Prostate gland (tissue), 2 donors: ENCODE data around the gene KPNA4. TPM values are rescaled to one million over a fixed set of nuclear protein-coding genes. Genes with fewer than 3 reads are reported as not detected.
"Not testable (repeated sequence)": the region's sequence is repeated elsewhere in the genome, so short reads cannot be mapped to it uniquely, and the experiment has no call there.

Experiments
- DNase-seq: peaks from one replicate; pipeline ENCODE4 v3.0.0-alpha.2; 2019; ENCODE audit warnings: low spot score
- H3K27ac ChIP-seq, 2 donors: fragments of 200-600 bp; sonication (generic); 2 replicates each; pipeline ENCODE4 v1.5.1; 2017 to 2019
- H3K27me3 ChIP-seq: fragments of 200-600 bp; sonication (generic); replicated peaks from 2 replicates; pipeline ENCODE4 v1.5.1; 2019; ENCODE audit not compliant: insufficient read depth
- H3K36me3 ChIP-seq, 2 donors: fragments of 200-600 bp; sonication (generic); 1 replicate in 1 of 2; 2 replicates in 1 of 2; pipeline versions ENCODE4 v1.5.1 to v1.8.1; 2017 to 2019
- H3K4me1 ChIP-seq: fragments of 200-600 bp; sonication (generic); replicated peaks from 2 replicates; pipeline ENCODE4 v1.5.1; 2019
- H3K4me3 ChIP-seq, 2 donors: fragments of 200-600 bp; sonication (generic); 2 replicates each; pipeline ENCODE4 v1.5.1; 2017 to 2019
- H3K9me3 ChIP-seq: fragments of 200-600 bp; sonication (generic); 2 replicates; pipeline ENCODE4 v1.5.1; 2017
- POLR2A ChIP-seq: fragments of 450-650 bp; IDR thresholded peaks from one replicate; pipeline ENCODE4 v1.6.1; 2016; ENCODE audit warnings: antibody characterized with exemption, mild to moderate bottlenecking
- POLR2AphosphoS5 ChIP-seq: sonication (generic); formaldehyde crosslinking; IDR thresholded peaks from one replicate; pipeline ENCODE4 v1.6.1; 2017; ENCODE audit warnings: antibody characterized with exemption
- WGBS: methylation state at CpG from one replicate; pipeline ENCODE4 v1.1.5; 2018; 5-methylcytosine and 5-hydroxymethylcytosine counted together
- intact Hi-C: fragments of 100-400 bp; cut with DNase I; formaldehyde crosslinking; loops from one replicate; pipeline ENCODE4 v1.14.2; 2022
- total RNA-seq, 2 donors: library from RNA; depleted of rRNA; stranded (reverse); fragments of >200 nt; gene quantifications; one replicate each; pipeline ENCODE4 v1.1.0, GENCODE V29; 2016
- TF ChIP-seq, protein P1 (sequence below), 4 experiments: fragments of 200-600 bp in 2 of 4; fragments of 450-650 bp in 2 of 4; sonication (generic) in 2 of 4; IDR thresholded peaks; 1 replicate in 3 of 4; 2 replicates in 1 of 4; pipeline ENCODE4 v1.5.1; 2016 to 2019; ENCODE audit warnings: antibody characterized with exemption in 4 of 4, mild to moderate bottlenecking in 2 of 4, moderate library complexity in 2 of 4

Gene KPNA4
- total RNA-seq, 2 donors from 2014 or later: 19.5 to 29.2 TPM

DNA sequence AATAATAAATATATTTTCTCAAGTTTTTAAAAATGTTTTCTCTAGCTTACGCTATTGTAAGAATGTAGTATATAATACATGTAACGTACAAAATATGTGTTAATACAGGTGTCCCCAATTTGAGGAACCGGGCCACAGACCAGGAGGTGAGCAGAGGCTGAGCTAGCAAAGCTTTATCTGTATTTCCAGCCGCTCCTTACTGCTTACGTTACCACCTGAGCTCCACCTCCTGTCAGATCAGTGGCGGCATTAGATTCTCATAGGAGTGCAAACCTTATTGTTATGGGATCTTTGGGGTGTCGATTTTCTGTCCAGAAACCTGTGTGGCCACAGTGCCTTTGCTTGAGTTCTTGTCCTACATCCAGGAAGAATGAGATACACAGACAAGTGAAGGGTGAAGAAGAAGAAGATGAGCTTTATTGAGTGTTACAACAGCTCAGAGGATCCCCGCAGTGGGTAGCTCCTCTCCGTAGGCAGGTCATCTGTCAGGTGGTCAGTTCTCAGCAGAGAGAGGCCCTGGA is 105.9 kb downstream of the KPNA4 start:
- WGBS: 90% methylated on average over 9 of the region's 9 CpGs
- Histone ChIP-seq H3K27ac (no peak overlapping the region), H3K36me3 (no peaks in the 10 kb centered on the region), H3K4me1 (no peaks in the 10 kb centered on the region), H3K9me3 (no peaks in the 10 kb centered on the region), H3K27me3 (no peaks in the 10 kb centered on the region), H3K4me3 (no peak overlapping the region)
- TF ChIP-seq, protein P1, sequence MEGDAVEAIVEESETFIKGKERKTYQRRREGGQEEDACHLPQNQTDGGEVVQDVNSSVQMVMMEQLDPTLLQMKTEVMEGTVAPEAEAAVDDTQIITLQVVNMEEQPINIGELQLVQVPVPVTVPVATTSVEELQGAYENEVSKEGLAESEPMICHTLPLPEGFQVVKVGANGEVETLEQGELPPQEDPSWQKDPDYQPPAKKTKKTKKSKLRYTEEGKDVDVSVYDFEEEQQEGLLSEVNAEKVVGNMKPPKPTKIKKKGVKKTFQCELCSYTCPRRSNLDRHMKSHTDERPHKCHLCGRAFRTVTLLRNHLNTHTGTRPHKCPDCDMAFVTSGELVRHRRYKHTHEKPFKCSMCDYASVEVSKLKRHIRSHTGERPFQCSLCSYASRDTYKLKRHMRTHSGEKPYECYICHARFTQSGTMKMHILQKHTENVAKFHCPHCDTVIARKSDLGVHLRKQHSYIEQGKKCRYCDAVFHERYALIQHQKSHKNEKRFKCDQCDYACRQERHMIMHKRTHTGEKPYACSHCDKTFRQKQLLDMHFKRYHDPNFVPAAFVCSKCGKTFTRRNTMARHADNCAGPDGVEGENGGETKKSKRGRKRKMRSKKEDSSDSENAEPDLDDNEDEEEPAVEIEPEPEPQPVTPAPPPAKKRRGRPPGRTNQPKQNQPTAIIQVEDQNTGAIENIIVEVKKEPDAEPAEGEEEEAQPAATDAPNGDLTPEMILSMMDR (IDR thresholded peaks at IDR 0.05): no peak
- no peak for TF ChIP-seq POLR2AphosphoS5
- TF ChIP-seq POLR2A: no peak
- intact Hi-C loops: no loop called here
- no peak for DNase-seq

DNA sequence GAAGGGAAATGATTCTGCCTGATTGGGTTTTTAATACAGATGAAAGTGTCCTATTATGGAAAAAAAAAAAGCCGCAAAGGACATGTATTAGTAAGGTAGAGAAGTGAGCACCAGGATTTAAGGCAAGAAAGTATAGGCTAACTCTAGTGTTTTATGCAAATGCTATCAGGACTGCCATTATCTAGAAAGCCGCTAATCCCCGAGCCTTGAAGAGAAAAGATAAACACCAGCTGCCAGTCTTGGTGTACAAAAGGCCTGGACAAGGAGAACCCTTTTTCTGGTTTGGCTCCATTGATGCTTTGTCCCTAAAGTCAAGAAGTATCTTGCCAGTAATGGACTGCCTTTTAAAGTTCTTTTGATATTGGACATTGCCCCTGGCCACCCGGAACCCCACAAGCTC is 107.2 kb downstream of the KPNA4 start:
- no peaks in the 10 kb centered on the region for H3K4me1 ChIP-seq
- no peak overlapping the region for H3K4me3 ChIP-seq
- WGBS: 79% methylated on average over 4 of the region's 4 CpGs
- DNase-seq: no peak
- no peaks in the 10 kb centered on the region for H3K36me3 ChIP-seq
- H3K27me3 ChIP-seq: no peaks in the 10 kb centered on the region
- intact Hi-C loops: no loop called here
- no peaks in the 10 kb centered on the region for H3K9me3 ChIP-seq
- no peak overlapping the region for H3K27ac ChIP-seq
- TF ChIP-seq POLR2A (no peak), POLR2AphosphoS5 (no peak)
- TF ChIP-seq, protein P1 (IDR thresholded peaks at IDR 0.05): no peak

DNA sequence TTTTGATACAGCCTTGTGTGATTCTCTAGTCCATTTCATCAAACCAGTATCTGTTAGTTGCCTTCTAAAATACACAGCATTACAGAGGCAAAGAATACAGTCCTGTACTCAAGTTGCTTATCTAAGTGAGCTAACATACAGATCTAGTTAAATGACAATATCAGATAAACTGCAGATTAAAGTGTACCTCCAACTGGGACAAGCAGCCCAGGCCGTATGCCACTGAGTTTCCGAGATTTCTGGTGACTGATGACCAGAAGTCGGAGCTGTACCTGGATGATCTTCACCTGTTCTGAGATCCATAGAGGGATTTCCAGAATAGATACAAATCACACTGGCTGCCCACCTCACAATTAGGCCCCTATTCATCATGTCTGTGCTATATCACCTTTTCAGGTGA is 109.5 kb downstream of the KPNA4 start:
- WGBS: 68% methylated on average over 3 of the region's 3 CpGs
- no peak for DNase-seq
- intact Hi-C loops: no loop called here
- H3K9me3 ChIP-seq: no peaks in the 10 kb centered on the region
- no peaks in the 10 kb centered on the region for H3K36me3 ChIP-seq
- H3K27me3 ChIP-seq: no peaks in the 10 kb centered on the region
- no peak for TF ChIP-seq POLR2AphosphoS5
- TF ChIP-seq, protein P1 (IDR thresholded peaks at IDR 0.05): no peak
- TF ChIP-seq POLR2A: no peak
- no peak overlapping the region for H3K27ac ChIP-seq
- no peaks in the 10 kb centered on the region for H3K4me1 ChIP-seq
- H3K4me3 ChIP-seq: no peak overlapping the region

DNA sequence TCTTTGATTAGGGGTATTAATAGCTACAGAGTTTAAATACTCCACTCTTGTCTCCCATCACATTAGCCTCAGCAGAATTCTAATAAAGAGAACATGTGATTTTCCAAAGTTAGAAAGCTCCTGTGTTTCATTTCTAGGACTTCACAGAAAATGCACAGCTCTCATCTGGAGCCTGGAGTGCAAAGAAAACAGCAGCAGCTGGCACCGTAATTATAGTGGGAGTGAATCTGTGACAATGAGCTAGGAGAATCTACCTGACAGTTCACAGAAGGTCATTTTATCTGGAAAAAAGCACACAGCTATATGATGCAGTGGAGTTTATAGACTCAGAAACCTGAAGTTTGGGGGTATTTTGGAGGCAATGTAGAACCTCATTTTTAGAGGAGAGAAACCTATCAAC is 110.4 kb downstream of the KPNA4 start:
- H3K27ac ChIP-seq: no peak overlapping the region
- H3K4me1 ChIP-seq: no peaks in the 10 kb centered on the region
- intact Hi-C loops: no loop called here
- DNase-seq: no peak
- no peaks in the 10 kb centered on the region for H3K36me3 ChIP-seq
- H3K27me3 ChIP-seq: no peaks in the 10 kb centered on the region
- no peak overlapping the region for H3K4me3 ChIP-seq
- H3K9me3 ChIP-seq: no peaks in the 10 kb centered on the region
- TF ChIP-seq, protein P1 (IDR thresholded peaks at IDR 0.05): no peak
- TF ChIP-seq POLR2AphosphoS5 (no peak), POLR2A (no peak)
- WGBS: 59% methylated on average over 1 of the region's 1 CpG

DNA sequence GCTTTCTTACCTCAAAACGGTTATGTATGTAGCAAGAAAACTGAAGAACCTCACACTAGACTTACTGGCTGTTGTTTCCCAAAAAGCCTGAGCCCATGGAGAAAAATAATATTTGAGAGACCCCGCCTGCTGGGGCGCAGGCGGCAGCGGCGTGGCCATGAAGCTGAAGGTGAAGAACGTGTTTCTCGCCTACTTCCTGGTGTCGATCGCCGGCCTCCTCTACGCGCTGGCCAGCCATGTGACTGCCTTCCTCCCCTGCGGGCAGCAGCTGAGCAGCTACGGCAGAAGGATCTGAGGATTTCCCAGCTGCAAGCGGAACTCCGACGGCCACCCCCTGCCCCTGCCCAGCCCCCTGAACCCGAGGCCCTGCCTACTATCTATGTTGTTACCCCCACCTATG is 113.1 kb downstream of the KPNA4 start:
- H3K9me3 ChIP-seq, H3K4me1 ChIP-seq, H3K36me3 ChIP-seq, DNase-seq, H3K4me3 ChIP-seq, H3K27ac ChIP-seq, intact Hi-C loops, H3K27me3 ChIP-seq: not testable (repeated sequence)
- WGBS: 99% methylated on average over 15 of the region's 19 CpGs
